Fibroblast of gingiva (primary cell): Measurements from ENCODE around the gene UST.

ENCODE experiments used
- DNase-seq: peaks from one replicate; pipeline ENCODE4 v3.0.0-alpha.2; 2011; ENCODE audit warnings: low read depth

UST gene

GRCh38 chr6:149062653-149063348 lies 316.0 kb downstream of the UST start:
- DNase-seq, result no peak

GRCh38 chr6:149063468-149063867 lies 316.6 kb downstream of the UST start:
- no peak for DNase-seq

GRCh38 chr6:149064001-149064659 lies 317.3 kb downstream of the UST start:
- DNase-seq, result no peak

GRCh38 chr6:149064660-149065015 lies 317.8 kb downstream of the UST start:
- DNase-seq, result no peak

- DNase-seq, result no peak
Observed at GRCh38 chr6:149065121-149065520, 318.3 kb downstream of the UST start.

- DNase-seq, result no peak
Observed at GRCh38 chr6:149065658-149066556, 319.1 kb downstream of the UST start.

GRCh38 chr6:149071997-149072396 lies 325.2 kb downstream of the UST start:
- DNase-seq, result no peak

- no peak for DNase-seq
Observed at GRCh38 chr6:149074832-149075258, 328.0 kb downstream of the UST start.

- DNase-seq, result no peak
Observed at GRCh38 chr6:149075616-149076354, 329.0 kb downstream of the UST start.

GRCh38 chr6:149076355-149076734 lies 329.5 kb downstream of the UST start:
- no peak for DNase-seq

GRCh38 chr6:149077208-149077607 lies 330.4 kb downstream of the UST start:
- DNase-seq, result no peak

- no peak for DNase-seq
Observed at GRCh38 chr6:149078211-149078782, 331.5 kb downstream of the UST start.

- DNase-seq, result no peak
Observed at GRCh38 chr6:149079456-149079855, 332.6 kb downstream of the UST start.

- peak; percentile 77 for DNase-seq
Observed at GRCh38 chr6:149079911-149080491, 333.2 kb downstream of the UST start.

- peak; percentile 69 for DNase-seq
Observed at GRCh38 chr6:149080511-149080910, 333.7 kb downstream of the UST start.

GRCh38 chr6:149081281-149081680 lies 334.5 kb downstream of the UST start:
- peak; percentile 31 for DNase-seq

GRCh38 chr6:149082320-149082719 lies 335.5 kb downstream of the UST start:
- DNase-seq, result peak; percentile 72

- DNase-seq, result no peak
Observed at GRCh38 chr6:149084026-149084425, 337.2 kb downstream of the UST start.

- no peak for DNase-seq
Observed at GRCh38 chr6:149084808-149085556, 338.2 kb downstream of the UST start.

- no peak for DNase-seq
Observed at GRCh38 chr6:149085557-149085938, 338.7 kb downstream of the UST start.

GRCh38 chr6:149086363-149086762 lies 339.5 kb downstream of the UST start:
- no peak for DNase-seq
